ENCODE data around the gene CCDC192.

CCDC192 gene

DNA sequence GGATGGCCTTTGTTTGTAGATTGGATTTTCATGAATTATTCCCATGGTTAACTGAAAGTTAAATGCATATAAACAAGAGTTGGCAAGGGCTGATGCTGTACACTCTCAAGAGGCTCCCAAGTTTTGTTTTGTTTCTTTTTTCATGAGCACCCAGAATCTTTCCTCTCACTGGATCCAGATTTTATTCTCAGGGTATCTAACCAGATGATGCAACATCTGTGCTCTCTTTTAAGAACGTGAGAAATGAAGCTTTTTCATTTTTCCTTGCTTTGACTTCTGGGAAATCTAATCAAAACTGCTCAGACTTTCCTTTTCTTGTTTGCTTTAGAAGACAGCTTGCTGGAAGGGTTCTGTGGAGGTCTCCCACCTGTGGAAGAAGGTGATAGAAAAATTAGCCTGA is 237.7 kb downstream of the CCDC192 start:
- FAIRE-seq (no peak), DNase-seq (ENCODE audit: insufficient read length, low spot score) (no peak)
- no peak for TF ChIP-seq POLR2A (IDR thresholded peaks at IDR 0.05; ENCODE audit: low read depth, low read length)

DNA sequence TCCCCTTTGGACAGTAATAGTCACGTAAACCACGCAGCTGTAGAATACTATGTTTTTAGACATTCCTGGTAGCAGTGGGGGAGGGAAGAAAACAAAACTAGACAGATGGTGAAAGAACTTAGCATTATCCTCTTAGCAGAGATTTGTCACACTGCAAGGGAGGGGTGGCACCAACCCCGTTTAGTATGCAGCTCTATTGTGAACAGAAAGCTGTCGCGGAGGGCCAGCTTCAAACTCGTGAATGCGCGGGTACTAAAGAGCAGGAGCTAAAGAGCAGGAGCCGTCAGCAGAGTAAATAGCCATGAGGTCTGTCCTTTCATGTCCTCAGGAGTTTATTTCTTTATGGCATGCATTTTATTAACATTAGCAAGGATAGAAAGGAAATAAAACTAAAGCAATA is 238.5 kb downstream of the CCDC192 start:
- TF ChIP-seq POLR2A (IDR thresholded peaks at IDR 0.05; ENCODE audit: low read depth, low read length): no peak
- FAIRE-seq (no peak), DNase-seq (ENCODE audit: insufficient read length, low spot score) (no peak)

DNA sequence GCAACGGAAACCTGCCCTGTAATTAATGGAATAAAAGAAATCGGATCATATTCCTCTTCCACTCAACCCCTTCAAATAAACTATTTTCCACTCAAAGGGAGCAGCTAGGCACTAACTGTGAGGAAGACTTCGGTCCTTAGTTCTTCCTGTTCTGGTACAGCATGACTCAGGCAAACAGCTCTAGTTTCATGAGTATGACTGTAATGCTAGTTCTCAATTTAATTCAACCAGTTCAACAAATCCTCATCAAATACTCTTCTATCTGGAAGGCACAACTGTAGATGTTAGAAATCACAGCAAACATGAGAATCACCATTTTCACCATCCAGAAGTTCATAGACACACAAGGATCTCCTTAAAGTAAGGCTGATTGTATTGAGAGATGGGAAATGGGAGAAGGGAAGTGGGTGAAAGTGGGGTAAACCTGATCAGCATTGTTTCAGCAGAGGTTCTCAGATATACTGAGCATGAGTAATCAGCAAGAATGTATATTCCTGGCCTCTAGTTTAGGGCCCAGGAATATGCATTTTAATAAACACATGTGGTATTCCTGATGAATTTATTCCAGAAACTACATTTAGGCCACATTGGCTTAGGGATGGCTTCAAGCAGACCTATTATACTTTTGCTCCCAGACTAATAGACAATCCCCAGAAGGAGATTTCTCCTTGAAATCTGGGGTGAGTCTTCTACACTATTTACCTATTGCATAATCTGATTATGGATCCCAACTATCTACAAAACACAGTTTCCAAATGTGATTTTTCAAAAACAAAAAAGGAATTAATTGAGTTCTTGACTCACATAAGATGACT is 239.3 kb downstream of the CCDC192 start:
- FAIRE-seq: peak; percentile 93
- DNase-seq (ENCODE audit: insufficient read length, low spot score): no peak
- no peak for TF ChIP-seq POLR2A (IDR thresholded peaks at IDR 0.05; ENCODE audit: low read depth, low read length)

DNA sequence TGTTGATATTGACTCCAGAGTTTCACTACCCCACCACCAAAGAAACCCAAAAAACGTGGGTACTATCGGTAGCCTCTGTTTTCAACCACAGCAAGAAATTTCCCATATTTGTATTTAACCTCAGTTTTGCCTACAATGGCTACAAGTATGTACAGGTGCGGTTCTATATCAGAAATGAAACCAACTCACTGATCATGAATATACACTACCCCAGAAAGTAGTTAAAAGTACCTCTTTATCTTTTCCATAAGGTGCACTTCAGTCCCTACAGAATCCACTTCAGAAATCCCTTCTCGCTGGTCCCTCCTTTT is 239.8 kb downstream of the CCDC192 start:
- FAIRE-seq: no peak
- TF ChIP-seq POLR2A (IDR thresholded peaks at IDR 0.05; ENCODE audit: low read depth, low read length): no peak
- DNase-seq (ENCODE audit: insufficient read length, low spot score): no peak

DNA sequence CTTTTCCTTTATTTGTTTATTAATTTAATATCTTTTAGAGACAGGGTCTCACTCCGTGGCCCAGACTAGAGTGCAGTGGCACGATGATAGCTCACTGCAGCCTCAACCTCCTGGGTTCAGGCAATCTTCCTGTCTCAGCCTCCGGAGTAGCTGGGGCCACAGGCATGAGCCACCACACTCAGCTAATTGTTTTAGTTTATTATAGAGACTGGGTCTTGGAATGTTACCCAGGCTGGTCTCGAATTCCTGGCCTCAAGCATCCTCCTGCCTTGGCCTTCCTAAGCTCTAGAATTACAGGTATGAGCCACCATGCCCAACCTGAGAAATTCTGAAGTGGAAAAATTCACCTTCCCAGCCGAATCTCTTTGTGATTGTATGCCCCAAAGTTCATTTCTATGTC is 240.9 kb downstream of the CCDC192 start:
- DNase-seq (ENCODE audit: insufficient read length, low spot score) (no peak), FAIRE-seq (no peak)
- TF ChIP-seq POLR2A (IDR thresholded peaks at IDR 0.05; ENCODE audit: low read depth, low read length): no peak

DNA sequence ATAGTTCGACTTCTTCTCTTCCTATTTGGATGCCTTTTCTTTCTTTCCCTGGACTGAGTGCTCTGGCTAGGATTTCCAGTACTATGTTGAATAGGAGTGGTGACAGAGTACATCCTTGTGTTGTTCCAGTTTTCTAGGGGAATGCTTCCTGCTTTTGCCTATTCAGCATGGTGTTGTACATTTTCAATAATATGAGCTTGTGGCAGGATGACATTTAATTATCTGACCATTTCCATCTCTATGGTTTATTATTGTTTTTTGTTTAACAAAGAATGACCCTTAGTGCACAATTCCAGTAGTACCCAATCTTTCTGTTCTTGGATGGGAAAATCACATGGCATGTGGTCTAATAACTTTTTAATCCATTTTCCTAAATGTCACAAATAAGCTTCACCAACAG is 244.8 kb downstream of the CCDC192 start:
- no peak for DNase-seq (ENCODE audit: insufficient read length, low spot score)
- FAIRE-seq: no peak
- TF ChIP-seq POLR2A (IDR thresholded peaks at IDR 0.05; ENCODE audit: low read depth, low read length): no peak

DNA sequence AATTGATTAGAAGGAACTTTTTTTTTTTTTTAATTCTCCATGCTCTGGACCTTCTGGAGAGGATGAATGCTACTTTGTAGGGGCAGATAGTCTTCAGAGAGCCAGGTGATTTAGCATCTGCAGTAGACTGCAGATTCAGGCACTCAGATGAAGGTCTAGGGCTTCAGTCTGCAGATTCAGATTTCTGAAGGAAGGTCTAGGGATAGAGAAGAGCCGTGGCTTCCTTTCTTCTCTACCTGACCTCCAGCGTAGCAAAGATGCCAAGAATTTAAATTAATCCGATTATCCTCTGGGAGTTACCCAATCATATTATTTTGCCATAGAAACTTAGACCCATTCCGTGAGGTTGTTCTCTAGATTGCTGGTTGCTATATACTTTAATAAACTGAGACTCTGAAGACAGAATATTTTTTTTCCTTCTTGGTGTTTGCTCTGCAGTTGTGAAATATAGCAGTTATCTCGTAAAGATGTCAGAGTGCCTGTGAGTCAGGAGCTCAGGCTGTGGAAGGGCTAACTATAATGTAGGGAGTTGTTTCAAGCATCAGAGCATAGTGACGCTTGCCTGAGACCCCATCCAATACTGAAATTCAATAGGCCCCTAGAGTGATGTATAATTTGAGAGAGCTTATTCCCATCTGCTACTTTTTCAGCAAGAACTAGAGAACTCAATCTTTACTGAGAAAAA is 247.7 kb downstream of the CCDC192 start:
- no peak for TF ChIP-seq POLR2A (IDR thresholded peaks at IDR 0.05; ENCODE audit: low read depth, low read length)
- no peak for FAIRE-seq
- no peak for DNase-seq (ENCODE audit: insufficient read length, low spot score)

DNA sequence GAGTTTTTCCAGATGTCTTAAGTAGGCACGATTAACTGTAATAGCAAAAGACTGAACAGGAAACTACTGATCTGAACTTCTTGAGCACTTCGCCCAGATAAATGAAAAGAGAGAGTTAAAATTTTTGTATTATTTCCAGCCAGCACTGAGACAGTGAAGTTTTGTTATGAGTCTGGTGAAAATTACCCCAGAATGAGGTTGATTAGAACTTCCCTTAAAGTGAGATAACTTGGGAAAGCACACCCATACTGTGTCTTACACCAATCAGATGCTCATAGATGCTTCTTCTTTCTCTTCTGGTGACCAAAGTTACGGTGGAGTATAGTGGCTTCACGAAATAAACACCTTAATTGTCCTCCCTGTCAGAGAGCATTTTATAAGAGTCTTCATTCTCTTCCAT is 248.6 kb downstream of the CCDC192 start:
- no peak for DNase-seq (ENCODE audit: insufficient read length, low spot score)
- TF ChIP-seq POLR2A (IDR thresholded peaks at IDR 0.05; ENCODE audit: low read depth, low read length): no peak
- FAIRE-seq: peak; percentile 50

DNA sequence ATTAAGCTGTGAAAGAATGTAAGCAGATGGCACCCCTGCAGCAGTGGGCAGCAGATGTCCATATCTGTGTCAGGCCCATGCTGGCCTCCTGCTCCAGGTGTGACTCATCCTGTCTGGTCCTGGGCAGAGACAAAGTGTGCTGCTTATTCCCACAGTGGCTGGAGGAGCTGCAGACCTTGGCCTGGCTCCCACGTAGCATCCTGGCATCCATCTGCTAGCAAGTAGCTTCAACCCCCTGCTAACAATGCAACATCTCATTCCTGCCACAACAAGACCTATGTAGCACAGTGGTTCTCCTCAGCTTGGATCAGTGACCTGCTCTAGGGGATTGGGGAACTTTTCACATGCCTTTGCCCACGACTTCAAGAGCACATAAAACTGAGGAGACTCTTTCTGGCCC is 254.0 kb downstream of the CCDC192 start:
- no peak for TF ChIP-seq POLR2A (IDR thresholded peaks at IDR 0.05; ENCODE audit: low read depth, low read length)
- FAIRE-seq (peak; percentile 98), DNase-seq (ENCODE audit: insufficient read length, low spot score) (peak; percentile 34)

GRCh38 chr5:127957701-127958239 is 254.6 kb downstream of the CCDC192 start:
- FAIRE-seq: no peak
- no peak for DNase-seq (ENCODE audit: insufficient read length, low spot score)
- TF ChIP-seq POLR2A (IDR thresholded peaks at IDR 0.05; ENCODE audit: low read depth, low read length): no peak

DNA sequence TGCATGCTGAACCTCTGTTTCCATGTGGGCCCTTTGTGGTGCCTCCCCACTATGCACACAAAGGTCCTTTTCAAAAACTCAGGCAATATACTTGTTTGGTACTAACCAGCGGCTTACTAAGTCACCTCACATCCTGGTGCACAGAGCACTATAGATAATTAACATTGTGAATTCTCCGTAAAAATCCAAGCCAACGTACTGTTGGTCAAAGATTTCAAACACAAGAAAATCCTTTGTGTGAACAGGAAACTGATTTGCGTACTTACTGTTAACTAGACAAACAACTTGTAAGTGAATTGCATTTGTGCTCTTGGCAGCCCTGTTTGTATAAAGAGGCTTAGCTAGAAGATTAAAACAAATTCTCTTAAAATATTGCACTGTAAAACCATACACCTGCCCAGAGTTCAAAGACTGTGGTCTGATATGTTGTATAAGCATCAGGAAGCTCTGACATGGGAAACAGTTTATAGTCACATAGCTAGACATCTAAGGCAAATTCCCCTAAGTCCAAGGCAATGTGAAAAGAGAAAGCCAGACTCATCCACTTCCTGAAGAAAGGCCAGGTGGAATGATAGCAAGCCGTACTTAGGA is 255.3 kb downstream of the CCDC192 start:
- TF ChIP-seq POLR2A (IDR thresholded peaks at IDR 0.05; ENCODE audit: low read depth, low read length): no peak
- FAIRE-seq: no peak
- no peak for DNase-seq (ENCODE audit: insufficient read length, low spot score)

DNA sequence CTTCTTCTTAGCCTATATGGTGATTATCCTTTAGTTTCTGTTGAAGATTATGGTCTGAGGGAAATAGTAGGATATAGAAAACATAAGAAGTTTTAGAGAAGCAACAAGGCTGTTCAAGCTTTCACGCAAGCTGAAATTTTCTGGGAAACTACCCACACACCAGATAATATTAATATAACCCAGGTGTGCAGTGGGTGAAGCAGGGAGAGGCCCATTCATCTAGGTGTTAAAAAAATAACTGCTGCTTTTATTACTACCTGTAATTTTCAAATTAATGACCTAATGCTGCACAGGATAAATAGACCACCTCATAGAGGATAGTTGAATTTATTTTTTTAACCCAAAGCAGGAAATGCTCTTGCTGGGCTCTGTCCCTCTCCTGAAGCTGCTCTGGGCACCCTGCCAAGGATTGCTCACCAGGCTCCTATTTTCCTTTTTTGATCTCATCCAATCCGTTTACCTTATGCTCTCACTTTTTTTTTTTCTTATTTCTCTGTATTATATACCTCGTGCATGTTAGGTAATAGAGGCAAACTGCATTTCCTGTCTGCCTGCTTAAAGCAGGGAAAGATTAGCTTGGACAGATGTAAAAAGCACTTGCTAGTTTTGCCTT is 256.1 kb downstream of the CCDC192 start:
- DNase-seq (ENCODE audit: insufficient read length, low spot score): peak; percentile 21
- FAIRE-seq: peak; percentile 72
- no peak for TF ChIP-seq POLR2A (IDR thresholded peaks at IDR 0.05; ENCODE audit: low read depth, low read length)

DNA sequence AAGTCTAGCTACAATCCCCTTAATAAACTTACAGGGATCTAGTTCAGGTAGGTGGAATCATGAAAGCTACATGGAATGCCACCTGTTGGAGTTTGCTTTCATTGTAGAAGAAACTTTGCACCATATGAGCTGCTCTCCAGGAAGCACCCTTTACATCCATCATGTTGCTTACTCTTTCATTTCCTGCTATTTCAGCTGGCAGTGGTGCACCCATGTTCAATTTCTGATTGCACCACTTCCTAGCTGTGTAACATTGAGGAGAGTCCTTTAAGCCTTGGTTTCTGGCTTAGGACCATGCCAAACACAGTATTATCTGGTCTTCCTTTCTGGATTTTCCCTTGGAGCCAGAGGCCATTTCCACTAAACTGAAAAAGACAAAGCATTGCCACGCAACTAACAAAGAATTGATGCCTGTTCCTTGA is 257.1 kb downstream of the CCDC192 start:
- TF ChIP-seq POLR2A (IDR thresholded peaks at IDR 0.05; ENCODE audit: low read depth, low read length): no peak

More for the DNA sequence above, 257.1 kb downstream of the CCDC192 start:
- FAIRE-seq (no peak), DNase-seq (ENCODE audit: insufficient read length, low spot score) (no peak)

Data from H54 (cell line).